Parathyroid adenoma (tissue), 2 donors: ENCODE results near the gene RBFOX1.

Experiments used
- H2AFZ ChIP-seq: fragments of 300-600 bp; sonication (generic); one replicate; pipeline ENCODE4 v1.7.0; 2017; ENCODE audit warnings: antibody characterized with exemption, mild to moderate bottlenecking
- H3K27ac ChIP-seq: fragments of 300-600 bp; sonication (generic); one replicate; pipeline ENCODE4 v1.7.0; 2017
- H3K27me3 ChIP-seq: fragments of 300-600 bp; sonication (generic); one replicate; pipeline ENCODE4 v1.7.0; 2017; ENCODE audit warnings: low read length; ENCODE audit not compliant: control insufficient read depth, insufficient read depth
- H3K36me3 ChIP-seq: fragments of 300-600 bp; sonication (generic); one replicate; pipeline ENCODE4 v1.7.0; 2017; ENCODE audit warnings: low read length; ENCODE audit not compliant: control insufficient read depth, insufficient read depth
- H3K4me1 ChIP-seq: fragments of 300-600 bp; sonication (generic); one replicate; pipeline ENCODE4 v1.7.0; 2017; ENCODE audit warnings: control low read depth
- H3K4me2 ChIP-seq: fragments of 300-600 bp; sonication (generic); one replicate; pipeline ENCODE4 v1.7.0; 2017; ENCODE audit warnings: low read length
- H3K4me3 ChIP-seq: fragments of 300-600 bp; sonication (generic); one replicate; pipeline ENCODE4 v1.7.0; 2017; ENCODE audit warnings: low read depth, low read length
- H3K79me2 ChIP-seq: fragments of 300-600 bp; sonication (generic); one replicate; pipeline ENCODE4 v1.7.0; 2017; ENCODE audit warnings: control low read depth
- H3K9ac ChIP-seq: fragments of 300-600 bp; sonication (generic); one replicate; pipeline ENCODE4 v1.7.0; 2017; ENCODE audit warnings: mild to moderate bottlenecking
- H3K9me3 ChIP-seq: fragments of 300-600 bp; sonication (generic); one replicate; pipeline ENCODE4 v1.7.0; 2017; ENCODE audit warnings: low read length; ENCODE audit not compliant: control insufficient read depth
- TF ChIP-seq, protein P1 (sequence below): fragments of 300-600 bp; sonication (generic); IDR thresholded peaks from one replicate; pipeline ENCODE4 v1.7.0; 2017; ENCODE audit warnings: antibody characterized with exemption, mild to moderate bottlenecking
- donor health status: primary hyperparathyroidism.

Gene RBFOX1

DNA sequence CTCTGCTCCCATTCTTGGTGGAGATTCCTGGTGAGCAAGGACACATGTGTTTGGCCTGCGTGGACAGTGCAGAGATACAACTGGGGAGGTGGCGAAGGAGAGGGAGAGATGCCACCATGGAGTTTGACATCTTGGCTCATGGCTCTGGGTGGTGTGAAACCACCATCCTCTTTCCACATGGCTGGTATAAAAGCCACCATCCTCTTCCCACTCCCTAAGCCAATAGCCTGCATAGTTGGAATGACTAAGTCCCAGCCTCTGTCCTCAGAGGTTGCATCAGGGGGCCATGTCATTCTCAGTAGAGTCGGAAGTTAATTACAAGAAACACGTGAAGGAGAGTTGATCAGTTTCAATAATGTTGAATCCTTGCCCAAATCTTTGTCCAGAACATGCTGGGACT is 10.0 kb downstream of the RBFOX1 start:
- Histone ChIP-seq H3K9ac (no peak overlapping the region), H3K9me3 (no peaks in the 10 kb centered on the region), H3K4me3 (no peak overlapping the region), H3K27me3 (no peaks in the 10 kb centered on the region), H3K36me3 (no peaks in the 10 kb centered on the region), H3K27ac (no peak overlapping the region), H3K4me1 (no peaks in the 10 kb centered on the region), H3K79me2 (no peaks in the 10 kb centered on the region), H3K4me2 (no peak overlapping the region), H2AFZ (no peak overlapping the region)
- TF ChIP-seq, protein P1, sequence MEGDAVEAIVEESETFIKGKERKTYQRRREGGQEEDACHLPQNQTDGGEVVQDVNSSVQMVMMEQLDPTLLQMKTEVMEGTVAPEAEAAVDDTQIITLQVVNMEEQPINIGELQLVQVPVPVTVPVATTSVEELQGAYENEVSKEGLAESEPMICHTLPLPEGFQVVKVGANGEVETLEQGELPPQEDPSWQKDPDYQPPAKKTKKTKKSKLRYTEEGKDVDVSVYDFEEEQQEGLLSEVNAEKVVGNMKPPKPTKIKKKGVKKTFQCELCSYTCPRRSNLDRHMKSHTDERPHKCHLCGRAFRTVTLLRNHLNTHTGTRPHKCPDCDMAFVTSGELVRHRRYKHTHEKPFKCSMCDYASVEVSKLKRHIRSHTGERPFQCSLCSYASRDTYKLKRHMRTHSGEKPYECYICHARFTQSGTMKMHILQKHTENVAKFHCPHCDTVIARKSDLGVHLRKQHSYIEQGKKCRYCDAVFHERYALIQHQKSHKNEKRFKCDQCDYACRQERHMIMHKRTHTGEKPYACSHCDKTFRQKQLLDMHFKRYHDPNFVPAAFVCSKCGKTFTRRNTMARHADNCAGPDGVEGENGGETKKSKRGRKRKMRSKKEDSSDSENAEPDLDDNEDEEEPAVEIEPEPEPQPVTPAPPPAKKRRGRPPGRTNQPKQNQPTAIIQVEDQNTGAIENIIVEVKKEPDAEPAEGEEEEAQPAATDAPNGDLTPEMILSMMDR = no peak

DNA sequence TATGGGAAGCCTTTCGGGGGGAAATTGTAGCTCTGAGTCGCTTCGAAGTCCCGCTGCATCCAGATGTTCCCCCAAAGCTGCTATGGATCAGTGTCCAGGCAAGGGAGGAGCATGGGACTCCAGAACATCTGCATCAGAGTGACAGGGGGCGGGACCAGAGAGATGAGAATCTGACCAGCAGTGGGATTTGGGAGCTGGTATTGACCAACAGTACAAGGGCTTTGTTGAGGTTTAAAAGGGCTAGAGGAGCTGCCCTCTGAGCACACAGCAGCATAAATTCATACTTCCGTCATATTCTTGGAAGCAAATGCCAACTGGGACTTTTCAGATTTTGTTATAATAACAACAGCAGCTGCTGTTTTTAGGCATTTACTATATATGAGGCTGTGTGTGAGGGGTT is 10.6 kb downstream of the RBFOX1 start:
- H3K79me2 ChIP-seq = no peaks in the 10 kb centered on the region
- H3K4me2 ChIP-seq = no peak overlapping the region
- no peaks in the 10 kb centered on the region for H3K27me3 ChIP-seq
- TF ChIP-seq, protein P1 = no peak
- H2AFZ ChIP-seq = no peak overlapping the region
- H3K36me3 ChIP-seq = no peaks in the 10 kb centered on the region
- no peaks in the 10 kb centered on the region for H3K4me1 ChIP-seq
- H3K4me3 ChIP-seq = no peak overlapping the region
- no peak overlapping the region for H3K27ac ChIP-seq
- no peak overlapping the region for H3K9ac ChIP-seq
- no peaks in the 10 kb centered on the region for H3K9me3 ChIP-seq

DNA sequence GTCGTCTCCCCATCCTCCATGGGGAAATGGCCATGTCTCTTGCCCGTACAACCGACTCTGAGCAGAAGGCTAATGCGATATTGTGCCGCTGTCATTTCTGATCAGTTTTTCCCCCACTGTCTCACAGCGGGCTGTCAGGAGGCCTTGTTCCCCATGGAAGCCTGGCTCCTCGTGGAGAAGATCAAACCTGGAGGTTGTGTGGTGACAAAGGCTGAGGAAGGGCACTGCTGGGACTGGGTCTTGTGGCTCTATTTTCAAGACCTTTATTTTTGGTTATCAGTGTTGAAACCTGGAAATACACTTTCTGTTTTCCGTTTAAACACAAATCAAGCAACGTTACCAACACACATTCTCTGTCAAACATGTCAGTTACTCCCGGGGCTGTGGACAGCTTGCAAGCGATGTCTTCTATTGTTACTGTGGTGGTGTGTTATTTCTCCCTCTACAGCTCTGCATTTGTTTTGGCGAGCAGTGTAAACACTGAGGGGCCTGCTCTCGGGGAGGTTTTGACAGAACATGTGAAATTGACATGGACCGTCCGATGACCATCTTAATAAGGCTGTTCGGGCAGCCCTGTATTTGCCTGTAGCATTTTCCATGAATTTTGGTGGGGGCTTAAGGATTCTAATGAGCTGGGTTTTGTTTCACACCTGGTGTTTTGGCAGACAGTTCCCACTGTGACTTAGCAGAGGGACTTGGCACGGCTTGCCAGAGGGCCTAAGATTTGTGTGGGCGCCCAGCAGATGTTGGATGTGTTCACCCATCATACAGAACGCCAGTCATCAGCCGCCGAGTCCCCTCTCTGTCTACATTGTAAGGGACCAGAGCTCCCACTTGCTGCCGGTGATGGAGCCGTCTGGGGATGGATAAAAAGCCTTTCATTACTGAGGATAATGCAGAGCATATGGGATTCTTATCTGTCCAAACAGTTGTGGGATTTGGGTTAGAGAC is 12.5 kb downstream of the RBFOX1 start:
- Histone ChIP-seq H3K36me3 (no peaks in the 10 kb centered on the region), H3K27ac (no peak overlapping the region)
- TF ChIP-seq, protein P1 = no peak

DNA sequence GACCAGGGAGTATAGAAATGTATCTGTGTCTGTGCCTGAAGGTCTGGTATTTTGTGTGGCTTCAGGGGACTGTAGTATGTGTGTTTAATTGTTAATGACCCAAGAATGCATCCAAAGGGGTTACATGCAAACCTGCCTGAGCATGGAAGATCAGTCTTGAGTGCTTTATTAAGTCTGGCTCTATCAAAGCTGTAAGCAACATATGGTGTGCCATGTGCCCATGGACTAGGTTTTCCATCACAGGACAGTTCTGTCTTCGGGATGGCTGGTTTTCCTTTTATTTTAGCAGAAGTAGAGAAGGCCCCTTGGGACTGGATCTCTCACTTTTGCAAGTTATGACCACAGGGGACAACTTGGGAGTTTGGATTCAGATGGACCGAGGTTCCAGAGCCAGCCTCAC is 18.2 kb downstream of the RBFOX1 start:
- Histone ChIP-seq H3K9me3 (no peaks in the 10 kb centered on the region), H3K9ac (no peak overlapping the region), H3K4me2 (no peak overlapping the region), H3K36me3 (no peaks in the 10 kb centered on the region), H3K4me1 (no peaks in the 10 kb centered on the region), H3K4me3 (no peak overlapping the region), H3K27me3 (no peaks in the 10 kb centered on the region), H3K79me2 (no peaks in the 10 kb centered on the region), H3K27ac (no peak overlapping the region), H2AFZ (no peak overlapping the region)
- TF ChIP-seq, protein P1 = no peak

More for the DNA sequence above, 12.5 kb downstream of the RBFOX1 start:
- Histone ChIP-seq H3K79me2 (no peaks in the 10 kb centered on the region), H3K4me3 (no peak overlapping the region), H3K9ac (no peak overlapping the region), H2AFZ (no peak overlapping the region), H3K4me2 (no peak overlapping the region), H3K4me1 (no peaks in the 10 kb centered on the region), H3K27me3 (no peaks in the 10 kb centered on the region), H3K9me3 (no peaks in the 10 kb centered on the region)
